HCT116 (cell line): Measurements from ENCODE around the gene HIVEP1.

ENCODE experiments used
- ATF3 ChIP-seq: IDR thresholded peaks from 2 replicates; pipeline ENCODE4 v1.6.1; 2012
- CBX3 ChIP-seq: IDR thresholded peaks from 2 replicates; pipeline ENCODE4 v1.6.1; 2012; ENCODE audit warnings: low read depth
- EGR1 ChIP-seq: IDR thresholded peaks from 2 replicates; pipeline ENCODE4 v1.6.1; 2012; ENCODE audit warnings: low read depth
- EZH2 ChIP-seq: fragments of 200-600 bp; sonication (generic); IDR thresholded peaks from 2 replicates; pipeline ENCODE4 v1.6.1; 2017; ENCODE audit warnings: antibody characterized with exemption, mixed run types
- JUND ChIP-seq: IDR thresholded peaks from 2 replicates; pipeline ENCODE4 v1.6.1; 2012
- POLR2A ChIP-seq: IDR thresholded peaks from 2 replicates; pipeline ENCODE4 v1.7.0; 2011; ENCODE audit warnings: borderline replicate concordance; ENCODE audit not compliant: insufficient read depth, insufficient read length; ENCODE audit errors: extremely low read depth
- POLR2AphosphoS5 ChIP-seq: IDR thresholded peaks from 2 replicates; pipeline ENCODE4 v1.6.1; 2011; ENCODE audit warnings: mild to moderate bottlenecking, low read depth, low read length, moderate library complexity
- RAD21 ChIP-seq: IDR thresholded peaks from 2 replicates; pipeline ENCODE4 v1.6.1; 2012; ENCODE audit warnings: low read depth, mild to moderate bottlenecking
- TF ChIP-seq, protein P1 (sequence below), 3 experiments: fragments of 200-600 bp in 1 of 3; sonication (generic) in 1 of 3; IDR thresholded peaks in 2 of 3; conservative IDR thresholded peaks in 1 of 3; 2 replicates each; pipeline ENCODE4 v1.5.1; 2012 to 2017; ENCODE audit warnings: low read depth in 2 of 3, low read length in 2 of 3, antibody characterized with exemption in 1 of 3, borderline replicate concordance in 1 of 3, control low read depth in 1 of 3, mild to moderate bottlenecking in 1 of 3, mixed read lengths in 1 of 3, mixed run types in 1 of 3, moderate library complexity in 1 of 3; ENCODE audit not compliant: insufficient read depth in 1 of 3
- TF ChIP-seq, protein P2 (sequence below): IDR thresholded peaks from 2 replicates; pipeline ENCODE4 v1.6.1; 2012
- TF ChIP-seq, protein P3 (sequence below): IDR thresholded peaks from 2 replicates; pipeline ENCODE4 v1.6.1; 2012; ENCODE audit warnings: low read depth

DNA sequence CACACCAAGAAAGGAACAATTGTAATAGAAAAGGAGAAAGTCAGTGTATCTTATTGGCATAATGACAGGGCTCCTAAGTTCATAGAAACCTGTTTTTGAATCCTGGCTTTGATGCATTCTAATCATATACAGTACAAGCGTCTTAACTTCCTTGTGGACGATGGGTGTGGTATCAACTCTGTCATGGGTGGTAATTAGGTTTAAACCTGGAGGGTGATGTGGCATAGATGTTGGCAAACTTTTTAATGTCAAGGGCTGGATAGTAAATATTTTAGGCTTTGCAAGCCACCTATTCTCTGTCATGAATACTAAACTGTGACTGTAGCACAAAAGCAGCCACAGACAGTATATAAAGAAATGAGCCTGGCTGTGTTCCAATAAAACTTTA, 139.3 kb downstream of the HIVEP1 start:
- TF ChIP-seq, protein P1, sequence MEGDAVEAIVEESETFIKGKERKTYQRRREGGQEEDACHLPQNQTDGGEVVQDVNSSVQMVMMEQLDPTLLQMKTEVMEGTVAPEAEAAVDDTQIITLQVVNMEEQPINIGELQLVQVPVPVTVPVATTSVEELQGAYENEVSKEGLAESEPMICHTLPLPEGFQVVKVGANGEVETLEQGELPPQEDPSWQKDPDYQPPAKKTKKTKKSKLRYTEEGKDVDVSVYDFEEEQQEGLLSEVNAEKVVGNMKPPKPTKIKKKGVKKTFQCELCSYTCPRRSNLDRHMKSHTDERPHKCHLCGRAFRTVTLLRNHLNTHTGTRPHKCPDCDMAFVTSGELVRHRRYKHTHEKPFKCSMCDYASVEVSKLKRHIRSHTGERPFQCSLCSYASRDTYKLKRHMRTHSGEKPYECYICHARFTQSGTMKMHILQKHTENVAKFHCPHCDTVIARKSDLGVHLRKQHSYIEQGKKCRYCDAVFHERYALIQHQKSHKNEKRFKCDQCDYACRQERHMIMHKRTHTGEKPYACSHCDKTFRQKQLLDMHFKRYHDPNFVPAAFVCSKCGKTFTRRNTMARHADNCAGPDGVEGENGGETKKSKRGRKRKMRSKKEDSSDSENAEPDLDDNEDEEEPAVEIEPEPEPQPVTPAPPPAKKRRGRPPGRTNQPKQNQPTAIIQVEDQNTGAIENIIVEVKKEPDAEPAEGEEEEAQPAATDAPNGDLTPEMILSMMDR (IDR thresholded peaks at IDR 0.05 in 2 of 3, conservative IDR thresholded peaks at IDR 0.05 in 1 of 3; ENCODE audit: borderline replicate concordance in 1 of 3, insufficient read depth in 1 of 3, low read depth in 2 of 3, low read length in 2 of 3) = no peak
- TF ChIP-seq ATF3 (no peak), POLR2A (no peak), EGR1 (no peak), POLR2AphosphoS5 (no peak), JUND (no peak), EZH2 (no peak), CBX3 (no peak), RAD21 (no peak)
- TF ChIP-seq, protein P2, sequence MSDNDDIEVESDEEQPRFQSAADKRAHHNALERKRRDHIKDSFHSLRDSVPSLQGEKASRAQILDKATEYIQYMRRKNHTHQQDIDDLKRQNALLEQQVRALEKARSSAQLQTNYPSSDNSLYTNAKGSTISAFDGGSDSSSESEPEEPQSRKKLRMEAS = no peak
- TF ChIP-seq, protein P3, sequence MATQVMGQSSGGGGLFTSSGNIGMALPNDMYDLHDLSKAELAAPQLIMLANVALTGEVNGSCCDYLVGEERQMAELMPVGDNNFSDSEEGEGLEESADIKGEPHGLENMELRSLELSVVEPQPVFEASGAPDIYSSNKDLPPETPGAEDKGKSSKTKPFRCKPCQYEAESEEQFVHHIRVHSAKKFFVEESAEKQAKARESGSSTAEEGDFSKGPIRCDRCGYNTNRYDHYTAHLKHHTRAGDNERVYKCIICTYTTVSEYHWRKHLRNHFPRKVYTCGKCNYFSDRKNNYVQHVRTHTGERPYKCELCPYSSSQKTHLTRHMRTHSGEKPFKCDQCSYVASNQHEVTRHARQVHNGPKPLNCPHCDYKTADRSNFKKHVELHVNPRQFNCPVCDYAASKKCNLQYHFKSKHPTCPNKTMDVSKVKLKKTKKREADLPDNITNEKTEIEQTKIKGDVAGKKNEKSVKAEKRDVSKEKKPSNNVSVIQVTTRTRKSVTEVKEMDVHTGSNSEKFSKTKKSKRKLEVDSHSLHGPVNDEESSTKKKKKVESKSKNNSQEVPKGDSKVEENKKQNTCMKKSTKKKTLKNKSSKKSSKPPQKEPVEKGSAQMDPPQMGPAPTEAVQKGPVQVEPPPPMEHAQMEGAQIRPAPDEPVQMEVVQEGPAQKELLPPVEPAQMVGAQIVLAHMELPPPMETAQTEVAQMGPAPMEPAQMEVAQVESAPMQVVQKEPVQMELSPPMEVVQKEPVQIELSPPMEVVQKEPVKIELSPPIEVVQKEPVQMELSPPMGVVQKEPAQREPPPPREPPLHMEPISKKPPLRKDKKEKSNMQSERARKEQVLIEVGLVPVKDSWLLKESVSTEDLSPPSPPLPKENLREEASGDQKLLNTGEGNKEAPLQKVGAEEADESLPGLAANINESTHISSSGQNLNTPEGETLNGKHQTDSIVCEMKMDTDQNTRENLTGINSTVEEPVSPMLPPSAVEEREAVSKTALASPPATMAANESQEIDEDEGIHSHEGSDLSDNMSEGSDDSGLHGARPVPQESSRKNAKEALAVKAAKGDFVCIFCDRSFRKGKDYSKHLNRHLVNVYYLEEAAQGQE = no peak
